ENCODE results near the gene SEMA3E.

The SEMA3E gene

DNA sequence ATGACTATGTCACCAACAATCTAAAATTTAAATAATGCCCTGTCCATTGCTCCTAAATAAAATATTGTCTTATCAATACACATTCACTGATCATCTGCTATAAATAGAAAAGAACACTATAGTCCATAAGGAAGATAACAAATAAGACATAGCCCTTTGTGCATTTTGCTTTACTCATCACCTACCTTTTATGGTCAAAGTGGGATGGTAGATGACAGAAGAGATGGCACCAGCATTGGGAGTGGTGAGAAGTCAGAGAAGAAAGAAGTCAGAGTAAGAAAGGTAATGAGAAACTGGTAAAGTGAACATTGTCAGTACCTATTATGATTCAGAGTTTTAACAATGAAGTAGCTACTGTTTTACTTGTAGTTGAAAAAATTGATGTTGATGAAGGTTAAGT lies 31.1 kb downstream of the SEMA3E start:
- TF ChIP-seq, protein P1, sequence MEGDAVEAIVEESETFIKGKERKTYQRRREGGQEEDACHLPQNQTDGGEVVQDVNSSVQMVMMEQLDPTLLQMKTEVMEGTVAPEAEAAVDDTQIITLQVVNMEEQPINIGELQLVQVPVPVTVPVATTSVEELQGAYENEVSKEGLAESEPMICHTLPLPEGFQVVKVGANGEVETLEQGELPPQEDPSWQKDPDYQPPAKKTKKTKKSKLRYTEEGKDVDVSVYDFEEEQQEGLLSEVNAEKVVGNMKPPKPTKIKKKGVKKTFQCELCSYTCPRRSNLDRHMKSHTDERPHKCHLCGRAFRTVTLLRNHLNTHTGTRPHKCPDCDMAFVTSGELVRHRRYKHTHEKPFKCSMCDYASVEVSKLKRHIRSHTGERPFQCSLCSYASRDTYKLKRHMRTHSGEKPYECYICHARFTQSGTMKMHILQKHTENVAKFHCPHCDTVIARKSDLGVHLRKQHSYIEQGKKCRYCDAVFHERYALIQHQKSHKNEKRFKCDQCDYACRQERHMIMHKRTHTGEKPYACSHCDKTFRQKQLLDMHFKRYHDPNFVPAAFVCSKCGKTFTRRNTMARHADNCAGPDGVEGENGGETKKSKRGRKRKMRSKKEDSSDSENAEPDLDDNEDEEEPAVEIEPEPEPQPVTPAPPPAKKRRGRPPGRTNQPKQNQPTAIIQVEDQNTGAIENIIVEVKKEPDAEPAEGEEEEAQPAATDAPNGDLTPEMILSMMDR (IDR thresholded peaks at IDR 0.05; ENCODE audit: borderline replicate concordance, control extremely low read depth, extremely low read depth, insufficient read depth, missing control alignments): no peak
- in situ Hi-C loops (cut with MboI; ENCODE audit: low sequenced_read_pairs, unreplicated experiment): no loop called here
- DNase-seq (ENCODE audit: low spot score): no peak

DNA sequence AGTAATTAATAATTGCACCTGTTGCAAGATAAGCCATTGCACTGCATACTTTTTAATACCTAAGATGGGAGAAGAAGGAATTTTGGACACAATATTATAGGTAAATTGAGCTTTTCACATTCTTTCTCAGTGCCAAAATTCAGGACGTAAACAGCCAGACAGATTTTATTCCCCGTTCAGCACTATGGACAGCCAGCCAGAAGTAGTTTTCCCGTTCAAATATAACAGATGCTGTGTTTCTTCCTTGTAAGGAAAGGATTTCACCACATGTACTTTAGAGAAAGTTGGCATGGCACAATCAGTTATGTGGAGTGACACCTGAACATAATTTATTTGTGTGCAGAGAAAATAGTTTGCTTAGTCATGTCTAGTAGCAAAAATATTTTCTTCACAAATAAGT lies 34.8 kb downstream of the SEMA3E start:
- in situ Hi-C loops (cut with MboI; ENCODE audit: low sequenced_read_pairs, unreplicated experiment): no loop called here
- TF ChIP-seq, protein P1 (IDR thresholded peaks at IDR 0.05; ENCODE audit: borderline replicate concordance, control extremely low read depth, extremely low read depth, insufficient read depth, missing control alignments): no peak
- DNase-seq (ENCODE audit: low spot score): no peak

DNA sequence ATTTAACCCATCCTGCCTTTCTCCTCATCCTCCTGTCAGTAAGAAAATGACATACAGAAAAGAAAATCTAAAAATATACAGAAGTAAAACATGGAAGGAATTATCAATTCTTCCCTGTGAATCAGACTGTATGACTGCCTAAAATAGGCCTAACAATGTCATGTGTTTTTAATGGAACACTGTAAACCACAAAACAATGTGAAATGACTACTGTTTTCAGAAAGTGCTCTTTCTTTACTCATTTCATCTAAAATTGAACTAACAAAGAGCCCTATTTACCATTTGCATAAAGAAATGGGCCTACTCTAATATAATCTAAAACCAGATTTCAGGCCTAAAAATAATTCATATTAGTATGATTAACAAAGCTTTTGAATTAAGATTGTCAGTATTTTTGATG lies 35.7 kb downstream of the SEMA3E start:
- in situ Hi-C loops (cut with MboI; ENCODE audit: low sequenced_read_pairs, unreplicated experiment): no loop called here
- DNase-seq (ENCODE audit: low spot score): no peak
- TF ChIP-seq, protein P1 (IDR thresholded peaks at IDR 0.05; ENCODE audit: borderline replicate concordance, control extremely low read depth, extremely low read depth, insufficient read depth, missing control alignments): no peak

DNA sequence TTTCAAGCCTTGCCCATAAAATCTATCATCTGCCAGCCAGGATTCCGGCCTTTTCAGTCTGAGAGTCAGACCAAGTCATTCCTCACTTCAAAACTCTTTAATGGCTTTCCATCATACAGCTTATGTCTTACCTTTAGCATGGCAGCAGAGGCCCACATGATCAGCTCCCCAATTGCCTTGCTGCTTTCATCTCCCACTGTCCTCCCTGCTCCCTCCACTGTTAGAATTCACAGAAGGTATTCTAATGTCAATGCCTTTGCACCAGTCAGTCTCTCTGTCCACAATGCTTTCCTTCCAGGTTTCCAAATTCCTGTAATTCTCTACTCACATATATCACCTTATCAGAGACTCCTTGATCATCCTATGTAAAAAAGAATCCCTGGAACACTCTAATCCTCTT lies 37.2 kb downstream of the SEMA3E start:
- TF ChIP-seq, protein P1 (IDR thresholded peaks at IDR 0.05; ENCODE audit: borderline replicate concordance, control extremely low read depth, extremely low read depth, insufficient read depth, missing control alignments): no peak
- DNase-seq (ENCODE audit: low spot score): no peak
- in situ Hi-C loops (cut with MboI; ENCODE audit: low sequenced_read_pairs, unreplicated experiment): no loop called here

DNA sequence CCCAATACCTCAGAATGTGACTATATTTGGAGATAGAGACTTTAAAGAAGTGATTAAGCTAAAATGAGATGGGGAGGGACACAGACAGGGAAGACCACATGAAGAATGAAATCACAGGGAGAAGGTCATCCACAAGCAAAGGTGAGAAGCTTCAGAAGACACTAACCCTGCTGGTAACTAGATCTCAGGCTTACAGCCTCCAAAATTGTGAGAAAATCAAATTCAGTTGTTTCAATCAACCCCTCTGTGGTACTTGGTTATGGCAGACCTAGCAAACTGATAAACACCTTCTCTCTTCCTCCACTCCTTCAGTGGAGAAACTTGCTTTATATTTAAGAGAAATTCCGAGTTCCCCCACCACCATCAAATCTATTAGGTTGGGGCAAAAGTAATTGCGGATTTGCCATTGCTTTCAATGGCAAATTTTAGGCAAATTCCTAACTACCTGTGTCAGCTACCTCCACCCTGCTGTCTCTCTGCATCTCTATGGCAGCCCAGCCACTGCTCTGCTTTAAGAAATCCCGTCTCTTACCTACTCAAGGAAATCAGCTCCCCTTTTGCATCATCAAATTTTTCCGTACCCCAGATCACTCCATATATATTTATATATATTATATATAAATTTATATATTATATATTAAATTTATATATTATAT lies 38.2 kb downstream of the SEMA3E start:
- TF ChIP-seq, protein P1 (IDR thresholded peaks at IDR 0.05; ENCODE audit: borderline replicate concordance, control extremely low read depth, extremely low read depth, insufficient read depth, missing control alignments): no peak
- no peak for DNase-seq (ENCODE audit: low spot score)
- in situ Hi-C loops (cut with MboI; ENCODE audit: low sequenced_read_pairs, unreplicated experiment): no loop called here

- no peak for DNase-seq (ENCODE audit: low spot score)
- in situ Hi-C loops (cut with MboI; ENCODE audit: low sequenced_read_pairs, unreplicated experiment): no loop called here
- TF ChIP-seq, protein P1 (IDR thresholded peaks at IDR 0.05; ENCODE audit: borderline replicate concordance, control extremely low read depth, extremely low read depth, insufficient read depth, missing control alignments): no peak
These were observed 40.2 kb downstream of the SEMA3E start for GRCh38 chr7:83608716-83609115.

Data from GM13976 (cell line).